Endothelial cell (in vitro differentiated cells): ENCODE data around the gene PMPCB. TPM values are rescaled to one million over a fixed set of nuclear protein-coding genes. Genes with fewer than 3 reads are reported as not detected.

ENCODE experiments used
- DNase-seq: peaks from one replicate; pipeline ENCODE4 v3.0.0; 2021; ENCODE audit warnings: low spot score
- H3K27ac Mint-ChIP-seq: one replicate; pipeline ENCODE4 v1.8.0; 2021; ENCODE audit warnings: mixed read lengths, inconsistent platforms; ENCODE audit not compliant: unreplicated experiment
- H3K27me3 Mint-ChIP-seq: one replicate; pipeline ENCODE4 v1.8.0; 2021; ENCODE audit warnings: mild to moderate bottlenecking, moderate library complexity, mixed read lengths, inconsistent platforms; ENCODE audit not compliant: unreplicated experiment
- H3K36me3 Mint-ChIP-seq: one replicate; pipeline ENCODE4 v1.8.0; 2021; ENCODE audit warnings: mild to moderate bottlenecking, low read depth, mixed read lengths, inconsistent platforms; ENCODE audit not compliant: unreplicated experiment
- H3K4me1 Mint-ChIP-seq: one replicate; pipeline ENCODE4 v1.8.0; 2021; ENCODE audit warnings: mild to moderate bottlenecking, mixed read lengths, inconsistent platforms; ENCODE audit not compliant: unreplicated experiment
- H3K4me3 Mint-ChIP-seq: one replicate; pipeline ENCODE4 v1.8.0; 2021; ENCODE audit warnings: mild to moderate bottlenecking, mixed read lengths, inconsistent platforms; ENCODE audit not compliant: unreplicated experiment
- H3K9me3 Mint-ChIP-seq: one replicate; pipeline ENCODE4 v1.8.0; 2021; ENCODE audit warnings: mixed read lengths, inconsistent platforms; ENCODE audit not compliant: unreplicated experiment
- total RNA-seq: library from RNA; stranded (reverse); fragmentation: NEBNext Ultra II Directional; extraction: Animal tissue kit (Norgen Biotek cat#: 25700); gene quantifications from one replicate; pipeline ENCODE4 v1.2.1, GENCODE V29; 2021; ENCODE audit not compliant: unreplicated experiment
- TF ChIP-seq, protein P1 (sequence below): fragments of 200-600 bp; sonication (generic); IDR thresholded peaks from one replicate; pipeline ENCODE4 v1.5.0; 2021; ENCODE audit warnings: antibody characterized with exemption; ENCODE audit not compliant: unreplicated experiment

PMPCB gene
- total RNA-seq, 1 donor from 2014 or later: 101 TPM

DNA sequence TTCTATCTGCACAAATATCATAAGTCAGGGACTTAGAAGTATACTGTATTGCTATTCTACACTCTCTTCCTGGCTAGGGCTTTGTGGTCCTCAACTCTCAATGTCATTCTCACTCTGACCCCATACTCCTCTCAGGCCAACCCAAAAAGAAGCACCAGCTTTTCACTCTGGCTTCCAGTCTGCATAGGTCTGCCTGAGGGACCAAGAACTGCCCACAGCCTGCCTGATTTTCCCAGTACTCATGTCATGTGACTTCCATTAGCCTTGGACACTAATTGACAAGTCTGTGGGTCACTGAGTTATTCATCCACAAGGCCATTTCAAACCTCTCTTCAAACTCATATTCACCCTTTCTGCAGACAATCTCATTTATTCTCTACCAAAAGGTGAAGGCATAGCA, 19.8 kb downstream of the PMPCB start:
- DNase-seq: no peak
- TF ChIP-seq, protein P1, sequence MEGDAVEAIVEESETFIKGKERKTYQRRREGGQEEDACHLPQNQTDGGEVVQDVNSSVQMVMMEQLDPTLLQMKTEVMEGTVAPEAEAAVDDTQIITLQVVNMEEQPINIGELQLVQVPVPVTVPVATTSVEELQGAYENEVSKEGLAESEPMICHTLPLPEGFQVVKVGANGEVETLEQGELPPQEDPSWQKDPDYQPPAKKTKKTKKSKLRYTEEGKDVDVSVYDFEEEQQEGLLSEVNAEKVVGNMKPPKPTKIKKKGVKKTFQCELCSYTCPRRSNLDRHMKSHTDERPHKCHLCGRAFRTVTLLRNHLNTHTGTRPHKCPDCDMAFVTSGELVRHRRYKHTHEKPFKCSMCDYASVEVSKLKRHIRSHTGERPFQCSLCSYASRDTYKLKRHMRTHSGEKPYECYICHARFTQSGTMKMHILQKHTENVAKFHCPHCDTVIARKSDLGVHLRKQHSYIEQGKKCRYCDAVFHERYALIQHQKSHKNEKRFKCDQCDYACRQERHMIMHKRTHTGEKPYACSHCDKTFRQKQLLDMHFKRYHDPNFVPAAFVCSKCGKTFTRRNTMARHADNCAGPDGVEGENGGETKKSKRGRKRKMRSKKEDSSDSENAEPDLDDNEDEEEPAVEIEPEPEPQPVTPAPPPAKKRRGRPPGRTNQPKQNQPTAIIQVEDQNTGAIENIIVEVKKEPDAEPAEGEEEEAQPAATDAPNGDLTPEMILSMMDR: no peak
- Mint-ChIP-seq H3K4me1 (peaks cover 25% of the 10 kb centered on the region), H3K27ac (peak overlapping the region; percentile 22), H3K4me3 (no peak overlapping the region), H3K9me3 (no peaks in the 10 kb centered on the region), H3K27me3 (peaks cover 2% of the 10 kb centered on the region), H3K36me3 (peaks cover 40% of the 10 kb centered on the region)

DNA sequence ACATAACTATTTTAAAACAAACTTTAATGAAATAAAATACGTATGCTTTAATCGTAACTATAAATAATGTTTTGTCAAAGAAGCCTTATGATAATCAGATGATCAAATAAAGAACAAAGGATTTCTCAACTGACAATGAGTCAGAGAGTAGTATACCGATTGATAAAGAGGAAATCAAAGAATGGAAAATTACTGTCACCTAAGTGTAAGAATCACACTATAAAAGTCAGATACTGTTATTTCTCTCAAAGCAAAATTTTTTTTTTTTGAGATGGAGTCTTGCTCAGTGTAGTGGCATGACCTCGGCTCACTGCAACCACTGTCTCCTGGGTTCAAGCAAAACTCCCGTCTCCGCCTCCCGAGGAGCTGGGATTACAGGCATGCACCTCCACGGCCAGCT, 28.5 kb downstream of the PMPCB start:
- no peaks in the 10 kb centered on the region for H3K4me1 Mint-ChIP-seq

DNA sequence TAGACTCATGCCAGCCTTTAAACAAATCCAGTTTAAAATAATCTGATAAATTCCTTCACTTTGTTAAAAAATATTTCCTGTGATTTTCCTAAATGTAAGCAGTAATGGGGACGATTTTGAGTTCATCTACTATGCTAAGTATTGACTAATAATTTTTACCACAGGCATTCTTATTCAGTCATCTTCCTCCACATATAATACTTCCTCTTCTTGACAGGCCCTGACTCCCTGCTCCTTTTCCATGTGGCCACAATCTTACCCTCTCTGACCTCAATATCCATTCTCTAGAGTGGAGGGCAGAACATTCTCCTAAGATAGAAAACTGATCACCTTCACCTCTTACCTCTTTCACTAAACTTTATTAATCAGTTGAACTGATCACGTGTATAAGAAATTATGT, 39.5 kb downstream of the PMPCB start:
- no peak for DNase-seq
- Mint-ChIP-seq H3K4me3 (no peak overlapping the region), H3K27me3 (no peaks in the 10 kb centered on the region), H3K36me3 (peaks cover 42% of the 10 kb centered on the region), H3K4me1 (peaks cover 17% of the 10 kb centered on the region), H3K9me3 (no peaks in the 10 kb centered on the region), H3K27ac (no peak overlapping the region)
- TF ChIP-seq, protein P1: no peak

More for the DNA sequence above, 28.5 kb downstream of the PMPCB start:
- no peak for DNase-seq
- Mint-ChIP-seq H3K4me3 (peak overlapping the region; percentile 12), H3K9me3 (no peaks in the 10 kb centered on the region), H3K27ac (no peak overlapping the region), H3K27me3 (no peaks in the 10 kb centered on the region), H3K36me3 (peaks cover 7% of the 10 kb centered on the region)
- TF ChIP-seq, protein P1: no peak

DNA sequence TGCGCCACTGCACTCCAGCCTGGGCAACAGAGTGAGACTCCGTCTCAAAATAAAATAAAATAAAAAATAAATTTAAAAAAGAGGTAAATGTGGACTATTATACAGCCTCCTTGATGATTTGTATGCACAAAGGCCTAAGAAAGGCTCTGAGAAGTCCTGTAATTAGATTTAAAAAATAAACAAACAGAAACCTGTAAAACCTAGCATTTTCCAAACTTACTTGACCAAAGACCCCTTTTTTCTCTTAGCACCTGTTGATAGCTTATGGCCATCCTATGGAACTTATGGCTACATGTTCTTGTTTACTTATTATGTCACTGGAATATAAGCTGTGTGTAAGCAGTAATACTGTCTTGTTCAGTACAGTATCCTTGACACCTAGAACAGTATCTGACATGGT, 41.6 kb downstream of the PMPCB start:
- Mint-ChIP-seq H3K4me1 (peaks cover 27% of the 10 kb centered on the region), H3K27me3 (peaks cover under 1% of the 10 kb centered on the region), H3K27ac (no peak overlapping the region), H3K9me3 (no peaks in the 10 kb centered on the region), H3K4me3 (peak overlapping the region; percentile 10), H3K36me3 (peaks cover 47% of the 10 kb centered on the region)
- TF ChIP-seq, protein P1: no peak
- no peak for DNase-seq

DNA sequence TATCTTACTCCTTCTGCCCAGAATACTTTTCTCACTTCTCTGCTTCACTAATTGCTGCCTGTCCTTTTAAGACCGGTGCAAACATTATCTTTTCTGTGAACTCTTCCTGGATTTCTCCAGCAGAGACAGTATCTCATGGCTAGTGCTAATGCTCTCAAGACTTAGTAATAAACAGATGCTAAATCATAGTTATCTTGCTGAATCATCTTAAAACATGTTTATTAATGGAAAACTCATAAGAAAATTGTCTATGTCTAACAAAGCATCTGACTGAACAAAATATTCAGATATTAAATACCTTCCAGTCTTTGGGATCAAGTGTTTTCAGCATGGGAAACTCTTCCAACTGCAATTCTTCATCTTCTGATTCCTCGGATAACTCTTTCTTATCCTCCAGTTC, 44.2 kb downstream of the PMPCB start:
- peak overlapping the region; percentile 82 for H3K27ac Mint-ChIP-seq
- peaks cover 37% of the 10 kb centered on the region for H3K4me1 Mint-ChIP-seq
- no peak for DNase-seq

More for the DNA sequence above, 44.2 kb downstream of the PMPCB start:
- Mint-ChIP-seq H3K27me3 (peaks cover 3% of the 10 kb centered on the region), H3K9me3 (no peaks in the 10 kb centered on the region), H3K4me3 (peak overlapping the region; percentile 83), H3K36me3 (peaks cover 51% of the 10 kb centered on the region)
- TF ChIP-seq, protein P1: no peak
